Skin of body (tissue), 2 donors: Measurements from ENCODE around the gene SUN5. TPM values are rescaled to one million over a fixed set of nuclear protein-coding genes. Genes with fewer than 3 reads are reported as not detected.

ENCODE experiments used
- DNase-seq: peaks from one replicate; lab custom pipeline; 2025; lab: John Stamatoyannopoulos, UW
- total RNA-seq: library from RNA; depleted of rRNA; stranded (reverse); fragments of >200 nt; gene quantifications from one replicate; pipeline ENCODE4 v1.2.3, GENCODE V29; 2014

SUN5 gene
- total RNA-seq, 1 donor from 2014 or later: not detected

GRCh38 chr20:32995802-32996201, 8.4 kb downstream of the SUN5 start:
- DNase-seq: no peak

DNA sequence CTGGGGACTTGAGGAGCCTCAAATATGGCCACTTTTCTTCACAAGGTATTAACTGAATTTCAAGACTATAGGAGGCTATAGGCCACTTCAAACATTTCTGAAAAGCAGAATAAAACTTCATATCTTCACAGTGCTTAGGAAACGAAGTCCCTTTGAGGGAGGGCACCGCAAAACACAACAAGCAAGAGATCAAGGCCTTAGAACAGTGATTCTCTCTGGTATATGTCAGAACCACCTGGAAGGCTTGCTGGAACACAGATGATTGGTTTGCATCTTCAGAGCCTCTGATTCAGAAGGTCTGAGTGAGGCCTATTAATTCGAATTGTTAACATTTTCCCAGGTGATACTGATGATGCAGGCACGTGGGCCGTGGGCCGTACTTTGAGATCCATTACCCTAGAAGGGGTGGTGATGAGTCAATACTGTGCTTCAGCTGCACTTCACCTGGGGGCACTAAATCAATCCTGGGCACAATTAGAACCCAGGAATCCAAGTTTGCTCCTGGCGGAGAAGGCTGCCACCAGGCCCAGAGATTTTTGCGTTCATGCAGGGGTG, 10.7 kb downstream of the SUN5 start:
- no peak for DNase-seq

- DNase-seq: no peak
Observed at GRCh38 chr20:32991792-32992641, 12.2 kb downstream of the SUN5 start.

GRCh38 chr20:32991383-32991782, 12.8 kb downstream of the SUN5 start:
- no peak for DNase-seq

GRCh38 chr20:32990426-32990825, 13.8 kb downstream of the SUN5 start:
- no peak for DNase-seq

DNA sequence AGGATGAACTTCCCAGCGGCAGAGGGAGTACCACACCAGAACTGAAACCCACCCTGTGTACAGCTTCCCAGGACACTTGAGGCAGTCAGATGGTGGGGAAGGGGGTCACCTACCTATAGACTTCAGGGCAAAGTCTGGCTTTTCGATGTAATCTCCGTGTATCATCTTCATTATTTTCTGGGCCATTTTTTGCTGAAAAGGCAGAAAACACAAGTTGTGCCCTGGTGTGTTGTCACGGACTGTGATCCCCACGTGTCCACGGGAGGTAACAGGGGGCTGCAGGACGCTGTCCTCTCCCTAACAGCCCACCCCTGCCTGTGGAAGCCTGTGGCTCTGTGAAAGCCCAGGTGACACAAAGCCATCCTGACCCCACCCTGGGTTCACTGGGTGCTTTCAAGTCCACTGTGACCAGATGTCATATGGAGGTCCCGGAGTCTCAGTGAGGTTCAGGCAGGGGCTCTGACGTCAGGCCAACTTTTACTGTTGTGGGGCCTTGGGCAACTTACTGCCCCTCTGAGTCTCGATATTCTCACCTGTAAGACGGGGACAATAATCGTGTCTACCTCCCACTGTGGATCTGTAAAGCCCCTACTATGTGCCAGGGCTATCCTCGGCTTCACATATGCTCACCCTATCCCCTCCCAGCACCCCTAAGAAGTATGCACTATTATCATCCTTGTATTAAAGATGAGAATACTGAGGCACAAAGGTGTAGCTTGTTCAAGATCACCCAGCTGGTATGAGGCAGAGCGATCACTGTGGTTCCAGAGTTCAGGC, 14.5 kb downstream of the SUN5 start:
- DNase-seq: no peak

GRCh38 chr20:32988008-32988407, 16.2 kb downstream of the SUN5 start:
- no peak for DNase-seq

DNA sequence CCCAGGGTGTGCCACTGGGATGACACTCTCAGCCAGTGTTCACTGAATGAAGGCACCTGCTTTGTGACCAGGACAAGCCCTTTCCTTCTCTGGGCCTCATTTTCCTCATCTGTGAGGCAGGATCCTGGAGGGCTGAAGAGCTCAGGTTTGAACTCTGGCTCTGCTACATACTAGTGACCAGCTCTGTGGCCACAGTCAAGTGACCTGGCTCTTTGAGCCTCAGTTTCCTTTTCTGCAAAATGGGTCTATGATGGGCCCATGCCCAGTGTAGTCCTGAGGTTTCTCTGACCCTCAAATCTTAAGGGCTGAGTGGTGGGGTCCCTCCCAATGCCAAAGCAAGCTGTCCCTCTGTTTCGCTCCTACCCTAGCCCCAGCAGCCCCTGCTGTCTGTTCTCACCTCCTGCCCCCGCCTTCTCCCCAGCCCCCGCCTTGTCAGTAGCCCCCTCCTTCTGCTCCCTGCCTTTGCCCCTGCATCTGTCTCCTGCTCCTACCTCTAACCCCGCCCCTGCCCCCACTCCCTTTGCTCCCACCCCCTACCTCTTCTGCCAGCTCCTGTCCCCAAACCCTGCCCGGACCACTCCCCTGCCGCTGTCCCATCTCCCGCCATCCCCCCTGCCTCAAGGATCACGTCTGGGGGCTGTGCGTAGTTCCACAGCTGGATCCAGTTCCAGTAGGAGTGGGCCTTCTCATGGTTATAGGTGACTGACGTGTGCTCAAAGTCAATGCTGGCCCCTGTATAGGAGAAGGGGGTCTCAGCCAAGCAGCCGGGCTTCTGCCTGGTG, 17.0 kb downstream of the SUN5 start:
- no peak for DNase-seq

DNA sequence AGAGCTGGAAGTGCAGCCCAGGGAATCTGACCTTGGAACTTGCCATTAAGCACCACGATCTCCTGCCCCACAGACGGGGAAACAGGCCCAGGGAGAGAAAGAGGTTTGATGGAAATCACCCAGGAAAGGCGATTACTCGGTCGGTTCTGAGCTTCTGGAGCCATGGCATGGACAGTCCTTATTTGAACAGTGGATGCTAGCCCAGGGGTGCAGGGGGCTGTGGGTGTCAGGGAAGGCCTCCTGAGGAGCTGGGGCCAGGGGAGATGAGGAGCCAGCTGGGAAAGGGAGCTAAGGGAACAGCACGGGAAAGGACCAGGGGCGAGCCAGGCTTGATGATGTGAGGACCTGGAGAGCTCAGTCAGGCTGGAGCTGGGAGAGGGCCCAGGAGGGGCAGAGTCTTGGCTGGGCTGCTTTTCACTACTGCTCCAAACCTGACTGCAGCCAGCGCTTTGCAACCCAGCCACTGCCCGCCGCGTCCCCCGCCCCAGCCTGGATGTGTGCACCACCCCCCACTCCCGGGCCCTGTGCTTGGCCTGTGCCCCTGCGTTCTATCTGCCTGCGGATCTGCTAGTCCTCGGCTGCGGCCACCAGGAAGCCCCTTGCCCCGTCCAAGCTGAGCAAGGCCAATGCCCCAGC, 17.8 kb downstream of the SUN5 start:
- DNase-seq: no peak

GRCh38 chr20:32985596-32985995, 18.6 kb downstream of the SUN5 start:
- DNase-seq: no peak

- no peak for DNase-seq
Observed at GRCh38 chr20:32984631-32985354, 19.4 kb downstream of the SUN5 start.

DNA sequence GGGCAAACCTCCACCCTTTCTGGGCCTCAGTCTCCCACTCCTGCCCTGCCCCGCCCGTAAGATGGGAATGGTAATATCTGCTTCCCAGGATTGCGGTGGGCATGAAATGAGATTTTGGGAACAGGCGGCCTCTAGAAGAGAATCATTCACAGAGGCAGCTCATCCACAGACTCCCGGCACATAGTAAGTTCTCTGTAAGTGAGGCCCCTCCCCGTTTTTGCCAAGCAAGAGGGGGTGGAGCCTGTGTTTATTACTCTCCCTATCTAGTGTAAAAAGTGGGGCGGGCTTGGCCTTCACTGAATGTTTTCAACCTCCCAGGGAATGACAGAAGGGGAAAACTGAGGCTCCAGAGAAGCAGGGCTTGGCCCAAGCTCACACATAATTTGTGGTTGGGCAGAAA, 20.0 kb downstream of the SUN5 start:
- no peak for DNase-seq

- DNase-seq: no peak
Observed at GRCh38 chr20:32983459-32984112, 20.6 kb downstream of the SUN5 start.

- no peak for DNase-seq
Observed at GRCh38 chr20:32982617-32983458, 21.4 kb downstream of the SUN5 start.

DNA sequence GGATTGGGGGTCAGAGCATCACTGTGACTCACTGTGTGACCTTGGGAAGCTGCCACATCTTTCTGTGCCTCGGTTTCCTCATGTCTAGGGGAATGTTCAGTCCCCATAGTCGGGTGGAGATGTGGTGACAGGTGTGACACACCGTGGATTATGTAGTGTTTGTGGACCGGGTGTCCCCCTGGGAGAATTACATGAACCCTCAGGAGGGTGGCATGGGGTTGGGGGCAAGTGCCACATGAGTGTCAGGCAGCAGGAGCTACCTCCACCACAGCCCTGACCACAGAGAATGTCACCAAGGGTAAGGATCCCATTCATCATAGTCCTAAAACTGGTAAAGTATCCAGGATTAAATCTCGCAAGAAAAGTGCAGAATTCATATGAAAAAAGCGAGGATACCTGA, 23.2 kb downstream of the SUN5 start:
- no peak for DNase-seq

DNA sequence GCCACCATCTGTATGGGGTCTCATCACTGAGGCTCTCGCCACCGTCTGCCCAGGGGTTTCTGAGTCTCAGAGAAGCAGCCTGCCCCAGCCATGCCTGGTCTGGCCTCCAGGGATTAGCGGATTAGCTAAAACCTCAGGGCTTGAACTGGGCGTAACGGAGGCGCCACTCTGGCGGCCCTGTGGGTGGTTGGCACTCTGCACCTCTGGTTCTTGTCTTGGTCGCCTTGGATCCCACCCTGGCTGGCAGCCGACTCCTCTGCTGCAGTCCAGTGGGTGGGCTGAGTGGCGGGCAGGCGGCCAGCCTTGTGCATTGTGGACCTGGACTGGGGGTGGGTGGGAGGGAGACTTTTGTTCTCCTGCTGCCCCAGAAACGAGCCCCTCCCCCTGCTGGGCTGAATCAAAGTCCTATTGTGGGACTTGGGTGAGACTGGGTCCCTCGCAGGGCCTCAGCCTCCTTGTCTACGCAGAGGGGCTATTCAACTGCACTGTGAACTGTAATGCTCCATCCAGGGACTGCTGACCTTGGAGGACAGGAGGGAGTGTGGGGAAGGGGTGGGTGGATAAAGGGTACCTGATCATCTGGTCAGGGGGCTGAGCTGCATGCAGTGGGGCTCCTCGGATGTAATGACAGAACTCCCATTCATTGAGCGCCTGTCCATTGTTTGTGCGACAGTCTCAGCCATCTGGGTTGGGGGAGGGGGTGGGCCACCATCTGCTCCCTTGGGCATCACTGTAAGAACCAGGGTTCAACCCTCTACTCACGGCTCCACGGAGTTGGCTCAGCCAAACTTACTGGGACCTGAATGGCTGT, 23.9 kb downstream of the SUN5 start:
- DNase-seq: no peak

DNA sequence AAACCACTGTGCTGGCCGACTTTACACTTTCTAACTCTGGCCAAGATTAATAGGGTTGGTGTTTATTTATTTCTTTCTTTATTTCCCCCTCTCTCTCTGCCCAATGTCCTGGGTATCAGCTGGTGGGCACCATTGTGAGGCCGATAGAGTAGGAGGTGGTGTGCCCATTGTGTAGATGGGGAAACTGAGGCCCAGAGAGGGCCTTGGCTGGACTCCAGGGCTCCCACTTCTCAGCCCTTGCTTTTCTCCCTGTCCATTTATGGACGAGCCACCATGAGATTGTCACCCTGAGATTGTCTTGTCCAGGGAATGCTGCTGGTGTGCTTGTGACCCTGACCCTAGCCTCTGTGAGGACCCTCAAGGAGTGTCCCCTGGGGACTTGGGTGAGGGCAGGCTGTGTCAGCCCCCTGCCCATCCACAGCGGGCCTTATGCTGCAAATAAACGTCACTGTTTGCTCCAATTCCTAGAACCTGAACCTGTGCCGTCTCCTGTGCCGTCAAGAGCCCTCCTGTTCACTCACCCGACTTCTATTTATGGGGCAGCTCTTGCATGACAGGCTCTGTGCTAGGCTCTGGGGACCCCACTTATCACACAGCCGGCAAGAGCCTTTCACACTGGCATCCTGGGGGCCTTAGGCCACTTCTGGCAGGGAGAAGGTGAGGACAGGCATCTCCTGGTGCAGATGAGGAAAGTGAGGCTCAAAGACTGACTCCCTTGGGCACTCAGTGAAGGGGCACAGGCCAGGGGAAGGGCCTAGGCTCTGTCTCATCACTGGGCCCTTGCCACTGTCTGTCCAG, 24.8 kb downstream of the SUN5 start:
- DNase-seq: no peak
